Neural progenitor cell (in vitro differentiated cells): Measurements from ENCODE around the gene COL21A1.

Experiments
- EZH2 ChIP-seq: fragments of 200-600 bp; sonication (generic); IDR thresholded peaks from 2 replicates; pipeline ENCODE4 v1.6.1; 2017; ENCODE audit warnings: antibody characterized with exemption, mild to moderate bottlenecking, moderate library complexity
- EZH2phosphoT487 ChIP-seq: fragments of 200-600 bp; sonication (generic); IDR thresholded peaks from 2 replicates; pipeline ENCODE4 v1.6.1; 2017; ENCODE audit warnings: antibody characterized with exemption
- TF ChIP-seq, protein P1 (sequence below): fragments of 200-600 bp; sonication (generic); IDR thresholded peaks from 2 replicates; pipeline ENCODE4 v1.5.1; 2017; ENCODE audit warnings: antibody characterized with exemption, mild to moderate bottlenecking

DNA sequence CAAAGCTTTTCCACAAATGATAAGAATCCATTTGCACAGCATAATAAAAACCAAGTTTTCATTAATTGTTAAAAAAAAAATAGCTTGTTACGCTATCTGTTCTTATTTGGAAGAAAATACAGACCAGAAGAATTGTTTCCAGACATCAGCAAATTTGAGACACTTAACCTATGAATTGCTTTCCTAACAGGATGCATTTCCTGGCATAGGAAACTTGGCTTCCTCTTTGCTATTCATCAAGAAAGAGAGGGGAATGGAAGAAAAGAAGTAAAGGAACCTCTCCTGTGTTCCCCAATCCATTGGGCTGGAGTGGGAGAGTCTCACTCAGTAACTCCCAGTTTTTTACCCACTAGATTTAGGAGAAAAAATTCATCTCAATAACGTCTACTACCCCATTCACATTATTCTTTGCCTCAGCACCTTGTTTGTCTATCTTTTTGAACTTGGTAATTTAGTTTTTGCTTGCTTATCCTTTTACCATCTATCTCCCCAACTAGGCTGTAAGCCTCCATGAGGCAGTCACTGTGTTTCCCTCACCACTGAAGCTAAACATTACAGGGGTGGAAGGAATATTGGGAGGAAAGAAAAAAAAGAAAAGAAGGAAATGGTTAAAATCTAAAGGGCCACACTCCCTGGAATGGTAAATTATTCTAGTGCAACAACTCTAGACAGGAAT lies 150.3 kb downstream of the COL21A1 start:
- TF ChIP-seq, protein P1, sequence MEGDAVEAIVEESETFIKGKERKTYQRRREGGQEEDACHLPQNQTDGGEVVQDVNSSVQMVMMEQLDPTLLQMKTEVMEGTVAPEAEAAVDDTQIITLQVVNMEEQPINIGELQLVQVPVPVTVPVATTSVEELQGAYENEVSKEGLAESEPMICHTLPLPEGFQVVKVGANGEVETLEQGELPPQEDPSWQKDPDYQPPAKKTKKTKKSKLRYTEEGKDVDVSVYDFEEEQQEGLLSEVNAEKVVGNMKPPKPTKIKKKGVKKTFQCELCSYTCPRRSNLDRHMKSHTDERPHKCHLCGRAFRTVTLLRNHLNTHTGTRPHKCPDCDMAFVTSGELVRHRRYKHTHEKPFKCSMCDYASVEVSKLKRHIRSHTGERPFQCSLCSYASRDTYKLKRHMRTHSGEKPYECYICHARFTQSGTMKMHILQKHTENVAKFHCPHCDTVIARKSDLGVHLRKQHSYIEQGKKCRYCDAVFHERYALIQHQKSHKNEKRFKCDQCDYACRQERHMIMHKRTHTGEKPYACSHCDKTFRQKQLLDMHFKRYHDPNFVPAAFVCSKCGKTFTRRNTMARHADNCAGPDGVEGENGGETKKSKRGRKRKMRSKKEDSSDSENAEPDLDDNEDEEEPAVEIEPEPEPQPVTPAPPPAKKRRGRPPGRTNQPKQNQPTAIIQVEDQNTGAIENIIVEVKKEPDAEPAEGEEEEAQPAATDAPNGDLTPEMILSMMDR = no peak
- TF ChIP-seq EZH2 = no peak
- TF ChIP-seq EZH2phosphoT487 = no peak
